ENCODE data around the gene CFAP126. TPM values are rescaled to one million over a fixed set of nuclear protein-coding genes. Genes with fewer than 3 reads are reported as not detected.
A peak's percentile ranks its signal among the peaks of the same experiment; 100 is the strongest.
"Not testable (repeated sequence)": the region's sequence is repeated elsewhere in the genome, so short reads cannot be mapped to it uniquely, and the experiment has no call there.

The CFAP126 gene, protein sequence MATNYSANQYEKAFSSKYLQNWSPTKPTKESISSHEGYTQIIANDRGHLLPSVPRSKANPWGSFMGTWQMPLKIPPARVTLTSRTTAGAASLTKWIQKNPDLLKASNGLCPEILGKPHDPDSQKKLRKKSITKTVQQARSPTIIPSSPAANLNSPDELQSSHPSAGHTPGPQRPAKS
- total RNA-seq, result not detected

DNA sequence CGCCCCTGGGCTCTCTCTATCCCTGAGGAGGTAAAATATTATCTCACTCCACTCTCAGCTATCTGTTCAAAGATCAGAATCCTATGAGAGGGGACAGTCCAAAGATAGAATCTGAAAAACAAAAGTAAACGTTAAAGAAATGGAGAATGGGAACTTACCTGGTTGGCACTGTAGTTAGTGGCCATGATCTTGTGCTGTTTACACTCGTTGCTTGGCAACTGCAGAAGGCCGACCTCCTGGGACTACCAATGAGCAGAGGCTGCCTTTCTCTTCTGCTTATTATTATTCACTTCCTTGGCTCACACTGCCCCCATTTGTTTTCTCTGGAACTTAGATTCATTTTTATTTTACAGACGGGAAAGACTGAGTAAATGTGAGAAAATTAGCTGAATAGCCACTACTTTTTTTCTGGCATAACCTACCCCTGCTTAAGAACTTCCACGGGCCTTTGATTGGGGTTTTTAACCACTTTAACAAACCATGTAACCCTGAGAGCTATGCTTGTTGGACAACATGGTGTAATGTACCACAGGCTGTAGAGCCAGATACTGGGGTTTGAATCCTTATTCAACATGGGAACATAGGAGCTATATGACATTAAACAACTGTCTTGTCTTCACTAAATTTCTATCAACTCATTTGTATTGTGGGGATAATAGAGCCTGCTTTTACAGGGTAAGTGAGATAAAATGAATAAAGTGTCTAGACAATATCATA, at the start of gene CFAP126:
Gene CFAP126, minus strand, starts transcription at position 193 of the 717 bp plus-strand sequence. Its CDS starts 8 bp downstream, at position 185.
- peak; percentile 79 for DNase-seq (ENCODE audit: low spot score)

DNA sequence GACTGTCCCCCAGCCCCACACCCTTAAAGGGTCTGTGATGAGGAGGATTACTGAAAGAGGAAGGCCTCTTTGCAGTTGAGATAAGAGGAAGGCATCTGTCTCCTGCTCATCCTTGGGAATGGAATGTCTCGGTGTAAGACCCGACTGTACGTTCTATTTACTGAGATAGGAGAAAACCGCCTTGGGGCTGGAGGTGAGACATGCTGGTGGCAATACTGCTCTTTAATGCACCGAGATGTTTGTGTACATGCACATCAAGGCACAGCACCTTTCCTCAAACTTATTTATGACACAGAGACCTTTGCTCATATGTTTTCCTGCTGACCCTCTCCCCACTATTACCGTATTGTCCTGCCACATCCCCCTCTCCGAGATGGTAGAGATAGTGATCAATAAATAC, 45.4 kb upstream of the CFAP126 start:
- DNase-seq (ENCODE audit: low spot score), result not testable (repeated sequence)

- DNase-seq (ENCODE audit: low spot score), result not testable (repeated sequence)
Measured at GRCh38 chr1:161410636-161410970, 42.9 kb upstream of the CFAP126 start.

- not testable (repeated sequence) for DNase-seq (ENCODE audit: low spot score)
Measured at GRCh38 chr1:161409848-161410635, 42.4 kb upstream of the CFAP126 start.

DNA sequence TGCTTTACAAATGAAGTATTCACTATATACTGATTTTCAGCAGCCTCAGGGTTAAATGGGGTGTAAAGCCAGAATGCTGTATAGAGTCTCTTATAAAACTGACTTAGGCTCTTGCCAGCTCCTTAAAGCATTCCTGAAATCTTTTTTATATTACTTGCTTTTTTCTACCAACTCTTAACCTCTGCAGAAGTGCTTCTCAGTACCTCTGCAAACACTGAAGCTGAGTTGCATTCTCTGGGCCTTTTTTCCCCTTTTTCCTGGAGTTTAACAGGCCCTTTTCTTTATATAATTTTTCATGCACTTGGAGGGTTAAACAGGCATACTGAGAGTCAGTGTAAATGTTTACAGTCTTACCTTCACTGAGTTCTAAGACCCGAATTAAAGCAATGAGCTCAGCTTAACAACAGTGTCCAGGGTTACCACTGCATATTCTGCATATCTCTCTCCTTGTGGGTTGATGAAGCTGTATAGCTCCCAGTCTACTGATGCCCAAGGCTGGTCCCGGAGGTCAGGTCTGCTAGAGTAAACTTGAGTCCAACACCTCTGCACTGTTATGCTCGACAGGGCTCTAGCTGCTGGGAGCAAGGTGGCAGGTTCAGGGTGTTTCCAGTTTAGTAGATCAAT, 40.9 kb upstream of the CFAP126 start:
- DNase-seq (ENCODE audit: low spot score), result no peak

DNA sequence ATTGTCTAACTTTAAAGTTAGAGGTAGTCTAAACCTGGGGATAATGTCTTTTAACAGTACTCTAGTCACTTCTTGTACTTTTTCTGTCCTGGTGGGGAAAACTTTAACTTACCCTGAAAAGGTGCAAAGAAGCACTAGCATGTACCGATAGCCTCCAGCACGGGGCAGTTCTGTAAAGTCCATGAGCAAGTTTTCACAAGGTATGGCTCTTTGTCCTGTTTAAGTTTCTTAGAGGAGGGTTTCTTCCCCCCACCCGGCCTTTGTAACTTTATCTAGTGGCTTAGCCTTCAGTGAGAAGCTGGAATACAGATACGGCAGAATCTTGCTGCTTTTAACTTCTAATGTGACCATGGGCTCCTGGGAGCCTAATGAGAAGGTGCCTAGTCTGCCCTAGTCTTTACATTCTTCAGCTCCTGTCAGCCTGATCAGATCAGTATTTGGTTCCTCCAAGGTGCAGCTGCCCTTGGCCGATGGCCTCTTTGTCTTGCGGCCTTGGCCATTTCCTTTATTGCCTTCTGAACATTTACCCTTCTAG, 39.8 kb upstream of the CFAP126 start:
- DNase-seq (ENCODE audit: low spot score), result no peak

- not testable (repeated sequence) for DNase-seq (ENCODE audit: low spot score)
Measured at GRCh38 chr1:161406551-161406950, 38.9 kb upstream of the CFAP126 start.

GRCh38 chr1:161404051-161404597, 36.4 kb upstream of the CFAP126 start:
- DNase-seq (ENCODE audit: low spot score), result no peak

DNA sequence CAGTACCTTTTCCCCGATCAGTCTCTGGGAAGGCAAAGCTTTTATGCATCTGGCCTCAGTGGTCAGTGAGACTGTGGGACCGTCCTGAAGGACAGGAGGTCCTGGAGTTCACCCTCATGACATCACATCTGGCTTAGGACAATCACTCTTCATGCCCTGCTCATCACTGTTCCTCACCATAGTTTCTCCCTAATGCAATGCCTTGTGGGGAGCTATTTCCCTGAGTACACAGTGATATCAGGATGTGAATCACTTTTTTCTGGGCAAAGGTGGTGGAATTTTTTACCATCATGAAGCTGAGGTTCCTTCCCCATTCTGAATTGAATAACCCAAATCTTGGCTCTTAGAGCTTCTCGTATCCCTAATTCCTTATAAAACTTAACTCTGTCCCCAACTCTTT, 34.8 kb upstream of the CFAP126 start:
- DNase-seq (ENCODE audit: low spot score), result no peak

DNA sequence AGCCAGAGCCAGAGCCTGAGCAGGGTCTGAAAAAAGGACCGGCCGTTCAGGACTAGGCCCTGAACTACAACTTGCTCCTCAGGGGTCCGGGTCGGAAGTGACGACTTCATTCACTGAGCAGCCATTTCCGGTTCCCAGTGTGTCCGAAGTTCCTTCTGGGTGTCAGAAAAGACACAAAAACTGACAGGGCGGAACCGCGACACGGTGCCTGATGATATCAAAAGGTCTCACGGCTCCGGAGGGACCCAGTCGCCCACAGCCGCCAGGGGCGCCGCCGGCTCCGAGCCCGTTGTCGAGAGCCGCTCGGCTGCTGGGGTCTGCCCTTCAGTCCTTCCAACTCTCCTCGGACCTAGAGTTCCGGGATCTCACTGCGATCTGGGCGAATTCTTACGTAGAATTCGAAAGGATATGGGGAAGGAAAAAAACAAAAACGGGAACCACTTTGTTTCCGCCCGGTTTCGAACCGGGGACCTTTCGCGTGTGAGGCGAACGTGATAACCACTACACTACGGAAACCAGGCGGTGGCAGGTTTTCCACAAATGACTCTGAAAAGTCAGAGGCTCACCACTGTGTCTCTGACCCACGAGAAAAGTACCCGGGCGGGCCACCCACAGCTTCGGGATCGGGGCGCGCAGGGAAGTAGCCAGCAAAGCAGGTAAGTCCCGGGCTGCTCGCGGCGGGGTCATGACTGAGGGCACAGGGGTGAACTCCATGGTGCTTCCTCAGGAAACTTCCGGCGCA, 31.8 kb upstream of the CFAP126 start:
- DNase-seq (ENCODE audit: low spot score), result peak; percentile 94

DNA sequence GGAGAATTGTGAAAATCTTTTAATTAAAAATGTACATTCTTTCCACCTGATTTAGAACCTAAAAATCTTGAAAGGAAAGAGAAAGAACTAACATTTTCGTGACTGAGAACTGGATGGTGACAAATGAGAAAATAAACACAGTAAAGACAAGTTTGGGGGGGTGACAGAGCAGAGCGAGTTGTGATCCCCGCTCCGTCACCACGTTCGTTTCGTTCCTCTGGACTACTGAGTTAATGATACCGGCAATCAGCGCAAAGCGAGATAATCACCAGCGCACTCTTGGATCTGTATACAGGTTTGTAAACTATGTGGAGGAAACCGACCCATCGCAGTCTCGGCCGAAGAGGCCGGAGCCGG, 31.2 kb upstream of the CFAP126 start:
- DNase-seq (ENCODE audit: low spot score), result no peak

GRCh38 chr1:161397038-161397437, 29.4 kb upstream of the CFAP126 start:
- DNase-seq (ENCODE audit: low spot score), result not testable (repeated sequence)

DNA sequence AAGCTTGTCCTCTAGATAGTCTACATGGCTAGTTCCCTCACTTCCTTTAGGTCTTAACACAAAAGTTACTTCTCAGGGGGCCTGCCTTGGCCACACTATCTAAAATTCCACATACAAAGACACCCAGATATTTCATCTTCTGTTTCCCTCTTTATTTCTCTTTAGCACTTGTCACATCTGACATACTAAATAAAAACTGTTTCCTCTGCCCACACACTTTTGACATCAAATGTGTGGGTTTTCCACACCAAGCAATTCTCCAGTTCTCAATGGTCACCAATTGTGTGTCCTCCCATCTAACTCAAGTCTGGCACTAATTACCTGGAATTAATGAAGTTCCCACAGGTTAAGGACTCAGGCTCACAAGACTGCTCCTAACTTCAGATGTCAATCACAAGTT, 25.5 kb upstream of the CFAP126 start:
- DNase-seq (ENCODE audit: low spot score), result no peak

DNA sequence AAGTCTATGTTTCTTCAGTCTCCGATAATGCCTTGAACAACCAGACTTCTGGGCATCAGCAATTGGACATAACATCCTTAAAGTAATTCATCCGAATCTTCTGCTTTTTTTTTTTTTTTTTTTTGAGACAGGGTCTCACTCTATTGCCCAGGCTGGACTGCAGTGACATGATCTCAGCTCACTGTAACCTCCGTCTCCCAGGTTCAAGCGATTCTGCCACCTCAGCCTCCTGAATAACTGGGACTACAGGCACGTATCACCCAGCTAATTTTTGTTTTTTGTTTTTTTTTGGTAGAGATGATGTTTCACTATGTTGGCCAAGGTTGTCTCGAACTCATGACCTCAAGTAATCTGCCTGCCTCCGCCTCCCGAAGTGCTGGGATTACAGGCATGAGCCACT, 23.9 kb upstream of the CFAP126 start:
- DNase-seq (ENCODE audit: low spot score), result no peak

- not testable (repeated sequence) for DNase-seq (ENCODE audit: low spot score)
Measured at GRCh38 chr1:161391136-161391535, 23.5 kb upstream of the CFAP126 start.

DNA sequence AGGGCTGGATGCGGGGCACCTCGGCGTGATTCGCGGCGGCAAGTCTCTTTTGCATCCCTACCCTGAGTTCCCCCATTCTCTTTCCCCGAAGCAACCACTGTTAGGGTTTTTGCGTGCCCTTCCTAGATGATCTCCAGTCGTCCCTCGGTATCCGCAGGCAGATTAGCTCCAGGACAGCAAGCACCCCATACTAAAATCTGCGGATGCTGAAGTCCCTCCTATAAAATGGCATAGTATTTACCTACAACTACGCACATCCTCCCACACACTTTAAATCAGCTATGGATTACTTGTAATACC, 22.8 kb upstream of the CFAP126 start:
- no peak for DNase-seq (ENCODE audit: low spot score)

GRCh38 chr1:161389691-161390558, 22.2 kb upstream of the CFAP126 start:
- peak; percentile 96 for DNase-seq (ENCODE audit: low spot score)

DNA sequence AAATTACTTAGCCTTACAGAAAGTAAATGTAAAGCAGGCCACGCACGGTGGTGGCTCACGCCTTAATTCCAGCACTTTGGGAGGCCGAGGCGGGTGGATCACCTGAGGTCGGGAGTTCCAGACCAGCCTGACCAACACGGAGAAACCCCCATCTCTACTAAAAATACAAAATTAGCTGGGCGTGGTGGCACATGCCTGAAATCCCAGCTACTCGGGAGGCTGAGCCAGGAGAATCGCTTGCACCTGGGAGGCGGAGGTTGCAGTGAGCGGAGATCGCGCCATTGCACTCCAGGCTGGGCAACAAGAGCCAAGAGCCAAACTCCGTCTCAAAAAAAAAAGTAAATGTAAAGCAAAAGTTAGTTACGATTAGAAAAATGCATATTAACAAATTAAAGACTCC, 21.5 kb upstream of the CFAP126 start:
- not testable (repeated sequence) for DNase-seq (ENCODE audit: low spot score)

DNA sequence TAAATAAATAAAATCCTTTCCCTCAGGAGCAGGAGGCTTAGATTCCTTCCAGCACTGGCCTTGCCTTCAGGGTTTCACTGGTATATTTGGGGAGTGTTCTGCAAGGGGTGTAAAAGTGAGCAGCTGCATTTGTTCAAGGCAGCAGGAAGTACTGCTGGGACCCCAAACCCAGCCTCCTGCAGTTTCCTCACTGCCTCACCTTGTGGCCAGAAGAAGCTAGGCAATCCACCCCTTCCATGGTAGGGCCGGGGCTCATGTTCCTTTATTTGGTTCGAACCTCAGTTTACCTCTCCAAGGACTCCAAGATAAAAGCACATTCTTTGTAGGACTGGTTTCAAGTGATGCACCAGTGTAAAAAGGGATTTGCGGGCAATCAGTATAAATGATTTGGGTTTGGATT, 21.0 kb upstream of the CFAP126 start:
- DNase-seq (ENCODE audit: low spot score), result no peak
